ENCODE measurements around the gene C16orf92. TPM values are rescaled to one million over a fixed set of nuclear protein-coding genes. Genes with fewer than 3 reads are reported as not detected.

Gene C16orf92
- total RNA-seq, 1 experiment from 2014 or later: not detected

DNA sequence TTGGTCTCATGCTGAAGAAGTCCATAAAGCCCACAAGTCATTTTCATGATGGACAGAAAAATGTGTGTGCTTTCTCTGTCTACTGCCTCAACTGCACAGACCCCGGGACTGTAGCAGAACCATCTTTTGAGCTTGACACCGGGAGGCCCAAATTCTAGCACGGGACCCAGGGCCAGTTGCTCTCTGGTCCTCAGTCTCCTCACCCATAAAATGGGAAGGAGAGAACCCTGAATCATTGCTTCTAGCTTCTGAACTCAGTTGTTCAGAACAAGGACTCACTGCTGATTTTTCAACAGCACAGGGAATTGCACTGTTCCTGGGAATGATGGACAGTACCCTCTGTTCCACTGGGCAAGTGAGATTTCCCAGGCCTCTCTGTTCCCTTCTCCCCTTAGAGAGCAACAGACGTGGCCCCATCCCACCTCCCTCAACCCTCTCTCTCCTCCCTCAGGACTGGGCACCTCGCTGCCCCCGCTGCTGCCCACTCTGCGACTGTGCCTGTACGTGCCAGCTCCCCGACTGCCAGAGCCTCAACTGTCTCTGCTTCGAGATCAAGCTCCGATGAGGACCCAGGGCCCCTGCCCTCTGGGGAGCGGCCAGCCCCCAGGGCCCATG, 40.4 kb downstream of the C16orf92 start:
- in situ Hi-C loops (cut with HindIII; ENCODE audit: low pct_unique_long_range_greater_than_20kb, low sequenced_read_pairs) (no loop called here), intact Hi-C loops (cut with micrococcal nuclease; ENCODE audit: unreplicated experiment) (no loop called here)
- Histone ChIP-seq H3K36me3 (ENCODE audit: control insufficient read depth, insufficient read depth, low read length) (peaks cover 16% of the 10 kb centered on the region), H3K4me1 (ENCODE audit: control insufficient read depth, insufficient read depth, low read length) (peaks cover 23% of the 10 kb centered on the region), H3K9me3 (ENCODE audit: control insufficient read depth, insufficient read depth, low read depth, low read length) (no peaks in the 10 kb centered on the region), H3K27ac (ENCODE audit: low read length) (peak overlapping the region; percentile 91), H3K27me3 (ENCODE audit: control insufficient read depth, insufficient read depth, low read length) (no peaks in the 10 kb centered on the region), H3K4me3 (ENCODE audit: low read depth in 2 of 2, low read length in 2 of 2) (peak overlapping the region; percentile 67 to 90; a peak in 2 of 4 replicates)
- no peak for ATAC-seq
- TF ChIP-seq SIN3A (IDR thresholded peaks at IDR 0.05; ENCODE audit: borderline replicate concordance, insufficient read depth, low read depth, low read length) (no peak), POLR2AphosphoS5 (IDR thresholded peaks at IDR 0.05; ENCODE audit: low read depth, low read length) (no peak), REST (IDR thresholded peaks at IDR 0.05; ENCODE audit: insufficient read depth in 1 of 2, low read depth in 2 of 2, low read length in 1 of 2) (no peak), TCF7L2 (IDR thresholded peaks at IDR 0.05; ENCODE audit: low read depth, low read length) (no peak)
- TF ChIP-seq, protein P1, sequence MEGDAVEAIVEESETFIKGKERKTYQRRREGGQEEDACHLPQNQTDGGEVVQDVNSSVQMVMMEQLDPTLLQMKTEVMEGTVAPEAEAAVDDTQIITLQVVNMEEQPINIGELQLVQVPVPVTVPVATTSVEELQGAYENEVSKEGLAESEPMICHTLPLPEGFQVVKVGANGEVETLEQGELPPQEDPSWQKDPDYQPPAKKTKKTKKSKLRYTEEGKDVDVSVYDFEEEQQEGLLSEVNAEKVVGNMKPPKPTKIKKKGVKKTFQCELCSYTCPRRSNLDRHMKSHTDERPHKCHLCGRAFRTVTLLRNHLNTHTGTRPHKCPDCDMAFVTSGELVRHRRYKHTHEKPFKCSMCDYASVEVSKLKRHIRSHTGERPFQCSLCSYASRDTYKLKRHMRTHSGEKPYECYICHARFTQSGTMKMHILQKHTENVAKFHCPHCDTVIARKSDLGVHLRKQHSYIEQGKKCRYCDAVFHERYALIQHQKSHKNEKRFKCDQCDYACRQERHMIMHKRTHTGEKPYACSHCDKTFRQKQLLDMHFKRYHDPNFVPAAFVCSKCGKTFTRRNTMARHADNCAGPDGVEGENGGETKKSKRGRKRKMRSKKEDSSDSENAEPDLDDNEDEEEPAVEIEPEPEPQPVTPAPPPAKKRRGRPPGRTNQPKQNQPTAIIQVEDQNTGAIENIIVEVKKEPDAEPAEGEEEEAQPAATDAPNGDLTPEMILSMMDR (IDR thresholded peaks at IDR 0.05): no peak
- BruUV-seq (replicated peaks): no TSS peak
- CTCF ChIA-PET: interaction anchor here (1.1 kb wide), 1 partner anchor 8 kb away, joined by 4 read pairs; no protein-coding TSS in a partner anchor
- POLR2A ChIA-PET: interaction anchor here (0.6 kb wide), 1 partner anchor 244 kb away, joined by 3 read pairs; no protein-coding TSS in a partner anchor
- no peak for DNase-seq (ENCODE audit: low read depth, low spot score)

DNA sequence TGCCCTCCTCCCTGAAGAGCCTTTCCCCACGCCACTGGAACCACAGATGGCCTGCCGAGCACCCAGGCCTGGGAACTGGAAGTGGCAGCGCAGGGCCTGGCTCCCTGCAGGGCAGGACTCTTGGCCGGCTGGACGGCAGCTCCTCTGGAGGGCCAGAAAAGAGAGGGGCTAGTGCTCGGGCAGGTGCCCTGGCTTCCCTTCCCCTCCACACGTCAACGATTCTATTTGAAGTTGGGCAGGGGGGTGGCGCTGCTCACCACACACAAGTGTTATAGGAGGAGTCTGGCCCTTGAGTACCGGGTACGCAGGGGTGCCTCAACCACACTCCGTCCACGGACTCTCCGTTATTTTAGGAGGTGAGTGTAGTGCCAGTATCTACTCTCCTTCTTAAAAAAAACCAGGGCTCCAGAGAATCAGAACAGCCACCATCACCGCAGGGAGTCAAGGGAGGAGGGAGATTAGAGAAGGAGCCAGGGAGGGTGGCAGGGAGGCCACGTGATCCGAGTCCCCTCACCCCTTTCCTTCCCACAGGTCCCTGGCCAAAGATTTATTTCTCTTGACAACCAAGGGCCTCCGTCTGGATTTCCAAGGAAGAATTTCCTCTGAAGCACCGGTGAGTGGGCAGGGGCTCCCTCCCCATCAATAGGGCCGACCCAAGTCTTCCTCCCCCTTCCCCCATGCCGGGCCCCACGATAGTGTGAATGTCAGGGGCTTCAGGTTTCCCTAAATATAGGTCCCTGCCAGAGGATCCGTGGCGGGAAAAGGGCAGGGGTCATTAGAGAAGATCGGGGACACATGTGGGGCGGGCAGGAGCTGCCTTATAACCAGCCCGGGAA, 41.1 kb downstream of the C16orf92 start:
- Histone ChIP-seq H3K36me3 (ENCODE audit: control insufficient read depth, insufficient read depth, low read length) (peaks cover 21% of the 10 kb centered on the region), H3K27ac (ENCODE audit: low read length) (peak overlapping the region; percentile 91), H3K9me3 (ENCODE audit: control insufficient read depth, insufficient read depth, low read depth, low read length) (no peaks in the 10 kb centered on the region), H3K4me3 (ENCODE audit: low read depth in 2 of 2, low read length in 2 of 2) (peak overlapping the region; percentile 67 to 90), H3K4me1 (ENCODE audit: control insufficient read depth, insufficient read depth, low read length) (peaks cover 30% of the 10 kb centered on the region), H3K27me3 (ENCODE audit: control insufficient read depth, insufficient read depth, low read length) (no peaks in the 10 kb centered on the region)
- ChIA-PET POLR2A (no interaction called here), CTCF (interaction anchor here (1.1 kb wide), 1 partner anchor 9 kb away, joined by 4 read pairs; no protein-coding TSS in a partner anchor)
- peak; percentile 39; the same call in 1 of the 2 replicates for TF ChIP-seq TCF7L2 (IDR thresholded peaks at IDR 0.05; ENCODE audit: low read depth, low read length)
- TF ChIP-seq SIN3A (IDR thresholded peaks at IDR 0.05; ENCODE audit: borderline replicate concordance, insufficient read depth, low read depth, low read length): no peak
- TF ChIP-seq POLR2AphosphoS5 (IDR thresholded peaks at IDR 0.05; ENCODE audit: low read depth, low read length): peak; percentile 62
- TF ChIP-seq, protein P1 (IDR thresholded peaks at IDR 0.05): no peak; the same call in 1 of the 2 replicates
- in situ Hi-C loops (cut with HindIII; ENCODE audit: low pct_unique_long_range_greater_than_20kb, low sequenced_read_pairs): no loop called here
- intact Hi-C loops (cut with micrococcal nuclease; ENCODE audit: unreplicated experiment): no loop called here
- BruUV-seq (replicated peaks): no TSS peak
- ATAC-seq: peak; percentile 18
- DNase-seq (ENCODE audit: low read depth, low spot score): no peak
